HEK293 (cell line): ENCODE measurements around the gene EPHA2.
A peak's percentile ranks its signal among the peaks of the same experiment; 100 is the strongest.

Experiments
- CTCF ChIA-PET: fragments of 350-600 bp; formaldehyde crosslinking; extraction: SDS; loops from one replicate; lab custom pipeline; 2021; ENCODE audit warnings: antibody characterized with exemption; lab: Yijun Ruan, JAX
- POLR2A ChIA-PET: fragments of 300-600 bp; formaldehyde crosslinking; extraction: SDS; loops from one replicate; lab custom pipeline; 2020; ENCODE audit warnings: antibody characterized with exemption, inconsistent platforms; lab: Yijun Ruan, JAX
- H3K27ac ChIP-seq: fragments of 200-500 bp; sonication (Bioruptor generic); 2 replicates; pipeline ENCODE4 v1.5.1; 2014; ENCODE audit warnings: low read depth, low read length, control low read depth, inconsistent platforms; ENCODE audit errors: extremely low read depth
- H3K36me3 ChIP-seq, 2 experiments: fragments of 200-500 bp in 1 of 2; sonication (Bioruptor generic) in 1 of 2; 1 replicate in 1 of 2; 2 replicates in 1 of 2; pipeline ENCODE4 v1.5.1; 2014 to 2017; ENCODE audit warnings: inconsistent platforms in 2 of 2, low read length in 2 of 2; ENCODE audit not compliant: control insufficient read depth in 2 of 2, insufficient read depth in 1 of 2
- H3K4me1 ChIP-seq: fragments of 200-500 bp; sonication (Bioruptor generic); 2 replicates; pipeline ENCODE4 v1.5.1; 2014; ENCODE audit warnings: mild to moderate bottlenecking, low read length, inconsistent platforms; ENCODE audit not compliant: control insufficient read depth, insufficient read depth
- H3K4me3 ChIP-seq: 2 replicates; pipeline ENCODE4 v1.5.1; 2011; ENCODE audit warnings: low read depth, mild to moderate bottlenecking, control low read depth, low read length, moderate library complexity
- H3K9me3 ChIP-seq: fragments of 200-500 bp; sonication (Bioruptor generic); 2 replicates; pipeline ENCODE4 v1.5.1; 2014; ENCODE audit warnings: low read depth, low read length, inconsistent platforms; ENCODE audit not compliant: control insufficient read depth, insufficient read depth
- HOXA7 ChIP-seq: sonication (generic); formaldehyde crosslinking; IDR thresholded peaks from 2 replicates; pipeline ENCODE4 v1.8.1; 2022; ENCODE audit warnings: missing genetic modification reagents, borderline replicate concordance
- HOXD13 ChIP-seq: sonication (generic); formaldehyde crosslinking; IDR thresholded peaks from 2 replicates; pipeline ENCODE4 v1.8.0; 2022; ENCODE audit warnings: missing genetic modification reagents, borderline replicate concordance
- KLF9 ChIP-seq: fragments of 450-650 bp; formaldehyde crosslinking; IDR thresholded peaks from 2 replicates; pipeline ENCODE4 v1.5.1; 2016; ENCODE audit warnings: missing biosample characterization, missing genetic modification characterization, low read depth
- PRDM4 ChIP-seq: fragments of 450-650 bp; formaldehyde crosslinking; IDR thresholded peaks from 2 replicates; pipeline ENCODE4 v1.5.1; 2017; ENCODE audit warnings: missing biosample characterization, missing genetic modification characterization
- SP2 ChIP-seq: fragments of 450-650 bp; formaldehyde crosslinking; IDR thresholded peaks from 2 replicates; pipeline ENCODE4 v1.5.1; 2016; ENCODE audit warnings: missing biosample characterization, missing genetic modification characterization
- SP7 ChIP-seq: fragments of 450-650 bp; formaldehyde crosslinking; IDR thresholded peaks from 2 replicates; pipeline ENCODE4 v1.5.1; 2016; ENCODE audit warnings: missing biosample characterization, missing genetic modification characterization
- ZBTB10 ChIP-seq: fragments of 450-650 bp; formaldehyde crosslinking; IDR thresholded peaks from 2 replicates; pipeline ENCODE4 v1.5.1; 2016; ENCODE audit warnings: missing biosample characterization, missing genetic modification characterization
- ZBTB11 ChIP-seq: fragments of 450-650 bp; formaldehyde crosslinking; conservative IDR thresholded peaks from 2 replicates; pipeline ENCODE4 v1.5.1; 2016; ENCODE audit warnings: low read depth, missing biosample characterization, missing genetic modification characterization
- ZBTB48 ChIP-seq: fragments of 450-650 bp; formaldehyde crosslinking; IDR thresholded peaks from 2 replicates; pipeline ENCODE4 v1.5.1; 2016; ENCODE audit warnings: missing biosample characterization, missing genetic modification characterization
- ZBTB8A ChIP-seq: fragments of 450-650 bp; formaldehyde crosslinking; IDR thresholded peaks from 2 replicates; pipeline ENCODE4 v1.5.1; 2016; ENCODE audit warnings: missing biosample characterization, missing genetic modification characterization
- ZNF121 ChIP-seq: fragments of 450-650 bp; formaldehyde crosslinking; IDR thresholded peaks from 2 replicates; pipeline ENCODE4 v1.5.1; 2016; ENCODE audit warnings: missing biosample characterization, missing genetic modification characterization
- ZNF138 ChIP-seq: fragments of 450-650 bp; formaldehyde crosslinking; IDR thresholded peaks from 2 replicates; pipeline ENCODE4 v1.5.1; 2016; ENCODE audit warnings: missing biosample characterization, missing genetic modification characterization, borderline replicate concordance
- ZNF169 ChIP-seq: fragments of 450-650 bp; formaldehyde crosslinking; IDR thresholded peaks from 2 replicates; pipeline ENCODE4 v1.5.1; 2016; ENCODE audit warnings: missing biosample characterization, missing genetic modification characterization
- ZNF175 ChIP-seq: fragments of 450-650 bp; formaldehyde crosslinking; IDR thresholded peaks from 2 replicates; pipeline ENCODE4 v1.5.1; 2016; ENCODE audit warnings: missing biosample characterization, missing genetic modification characterization
- ZNF18 ChIP-seq: fragments of 450-650 bp; formaldehyde crosslinking; IDR thresholded peaks from 2 replicates; pipeline ENCODE4 v1.5.1; 2016; ENCODE audit warnings: missing biosample characterization, missing genetic modification characterization
- ZNF2 ChIP-seq: fragments of 450-650 bp; formaldehyde crosslinking; IDR thresholded peaks from 2 replicates; pipeline ENCODE4 v1.5.1; 2016; ENCODE audit warnings: missing biosample characterization, missing genetic modification characterization
- ZNF24 ChIP-seq: fragments of 450-650 bp; formaldehyde crosslinking; IDR thresholded peaks from 2 replicates; pipeline ENCODE4 v1.5.1; 2016; ENCODE audit warnings: missing biosample characterization, missing genetic modification characterization
- ZNF37A ChIP-seq: fragments of 450-650 bp; IDR thresholded peaks from 2 replicates; pipeline ENCODE4 v1.5.1; 2018; ENCODE audit warnings: missing biosample characterization, missing genetic modification characterization
- ZNF391 ChIP-seq: fragments of 450-650 bp; formaldehyde crosslinking; IDR thresholded peaks from 2 replicates; pipeline ENCODE4 v1.5.1; 2016; ENCODE audit warnings: low read depth, missing biosample characterization, missing genetic modification characterization, borderline replicate concordance
- ZNF488 ChIP-seq: fragments of 450-650 bp; formaldehyde crosslinking; IDR thresholded peaks from 2 replicates; pipeline ENCODE4 v1.5.1; 2016; ENCODE audit warnings: missing biosample characterization, missing genetic modification characterization
- ZNF514 ChIP-seq: fragments of 450-650 bp; formaldehyde crosslinking; IDR thresholded peaks from 2 replicates; pipeline ENCODE4 v1.5.1; 2016; ENCODE audit warnings: missing biosample characterization, missing genetic modification characterization
- ZNF530 ChIP-seq: fragments of 450-650 bp; formaldehyde crosslinking; IDR thresholded peaks from 2 replicates; pipeline ENCODE4 v1.5.1; 2016; ENCODE audit warnings: low read depth, missing biosample characterization, missing genetic modification characterization
- ZNF670 ChIP-seq: fragments of 450-650 bp; formaldehyde crosslinking; IDR thresholded peaks from 2 replicates; pipeline ENCODE4 v1.5.1; 2016; ENCODE audit warnings: missing biosample characterization, missing genetic modification characterization, low read depth
- ZSCAN18 ChIP-seq: fragments of 450-650 bp; formaldehyde crosslinking; IDR thresholded peaks from 2 replicates; pipeline ENCODE4 v1.5.1; 2016; ENCODE audit warnings: missing biosample characterization, missing genetic modification characterization

EPHA2 gene

GRCh38 chr1:16155537-16156410, at the start of gene EPHA2:
EPHA2 (minus strand) TSS chr1:16156069; CDS start chr1:16155932, 137 bp downstream.
- CTCF ChIA-PET = interaction anchor here (0.6 to 7.8 kb wide), 8 partner anchors 13 to 340 kb away, joined by 3 to 117 read pairs (median 3); no protein-coding TSS in a partner anchor
- H3K36me3 ChIP-seq = peaks cover 0 to 5% of the 10 kb centered on the region in 2 experiments; a peak in 1 of 3 replicates
- H3K4me1 ChIP-seq = peaks cover 4% of the 10 kb centered on the region; the same call in 1 of the 2 replicates
- POLR2A ChIA-PET = interaction anchor here (0.6 to 3.9 kb wide), 16 partner anchors 9 to 82 kb away, joined by 3 to 36 read pairs (median 6); partner anchors contain the start of gene FAM131C
- H3K9me3 ChIP-seq = no peaks in the 10 kb centered on the region
- peak within 1 kb of the TSS; percentile 63; the same call in 1 of the 2 replicates for H3K27ac ChIP-seq
- peak within 1 kb of the TSS; percentile 68 for H3K4me3 ChIP-seq
- TF ChIP-seq KLF9 (tag by site-specific recombination) (peak; percentile 9; the same call in 1 of the 2 replicates), HOXA7 (CRISPR knock-in tag) (no peak), HOXD13 (no peak), SP7 (tag by site-specific recombination) (peak; percentile 70), PRDM4 (tag by site-specific recombination) (0 out of 2 replicates have a peak, but pooled peaks have one; percentile 13), ZNF391 (tag by site-specific recombination) (no peak), ZSCAN18 (no peak), ZNF18 (tag by site-specific recombination) (peak; percentile 99), ZNF138 (tag by site-specific recombination) (no peak), ZBTB48 (tag by site-specific recombination) (peak; percentile 58; the same call in 1 of the 2 replicates), ZNF175 (tag by site-specific recombination) (no peak), ZNF488 (tag by site-specific recombination) (no peak), ZNF24 (tag by site-specific recombination) (0 out of 2 replicates have a peak, but pooled peaks have one; percentile 52), ZBTB10 (tag by site-specific recombination) (no peak; the same call in 1 of the 2 replicates), ZNF670 (tag by site-specific recombination) (no peak), ZBTB11 (tag by site-specific recombination) (peak; percentile 68), SP2 (tag by site-specific recombination) (peak; percentile 83), ZNF37A (no peak), ZNF169 (no peak), ZNF121 (tag by site-specific recombination) (no peak), ZNF2 (tag by site-specific recombination) (no peak), ZBTB8A (tag by site-specific recombination) (peak; percentile 88), ZNF514 (tag by site-specific recombination) (no peak), ZNF530 (no peak)
